ENCODE data around the gene PIGH. TPM values are rescaled to one million over a fixed set of nuclear protein-coding genes. Genes with fewer than 3 reads are reported as not detected.

Gene PIGH
- total RNA-seq, 1 donor from 2014 or later, result 11.3 TPM

- no peak overlapping the region for H3K27ac Mint-ChIP-seq (ENCODE audit: unreplicated experiment)
- H4K20me1 ChIP-seq (ENCODE audit: insufficient read depth, low read length), result no peaks in the 10 kb centered on the region
- no peak overlapping the region for H3K4me2 ChIP-seq (ENCODE audit: low read length)
- H3K4me1 Mint-ChIP-seq (ENCODE audit: low read depth, unreplicated experiment), result no peaks in the 10 kb centered on the region
- H3K4me3 Mint-ChIP-seq (ENCODE audit: unreplicated experiment), result no peak overlapping the region
- H3K9me3 ChIP-seq (ENCODE audit: insufficient read depth, low read depth, low read length), result no peaks in the 10 kb centered on the region
- peaks cover 14% of the 10 kb centered on the region for H3K27me3 Mint-ChIP-seq (ENCODE audit: low read depth, unreplicated experiment)
- H3K79me2 ChIP-seq (ENCODE audit: insufficient read depth, low read length), result no peaks in the 10 kb centered on the region
- H3K27ac ChIP-seq (ENCODE audit: low read depth, low read length), result no peak overlapping the region
- DNase-seq (ENCODE audit: low read depth), result no peak
- no peaks in the 10 kb centered on the region for H3K36me3 ChIP-seq (ENCODE audit: insufficient read depth, low read length)
- H3K36me3 Mint-ChIP-seq (ENCODE audit: low read depth, unreplicated experiment), result no peaks in the 10 kb centered on the region
- H3K27me3 ChIP-seq (ENCODE audit: insufficient read depth, low read length), result peaks cover 7% of the 10 kb centered on the region
- no peaks in the 10 kb centered on the region for H3K9me3 Mint-ChIP-seq (ENCODE audit: unreplicated experiment)
- no peak for FAIRE-seq
- no peak overlapping the region for H2AFZ ChIP-seq (ENCODE audit: low read depth, low read length)
- H3K4me1 ChIP-seq (ENCODE audit: insufficient read depth, low read length), result no peaks in the 10 kb centered on the region
- no peak overlapping the region for H3K4me3 ChIP-seq (ENCODE audit: insufficient read depth, low read depth, low read length)
- no peak overlapping the region for H3K9ac ChIP-seq (ENCODE audit: low read length)
- TF ChIP-seq EZH2 (IDR thresholded peaks at IDR 0.05; ENCODE audit: insufficient read depth, low read length), result no peak
- TF ChIP-seq CTCF (IDR thresholded peaks at IDR 0.05; ENCODE audit: insufficient read depth, low read depth, low read length), result no peak
Observed at GRCh38 chr14:67609642-67610310, 9.7 kb upstream of the PIGH start.

- H3K27ac ChIP-seq (ENCODE audit: low read depth, low read length), result no peak overlapping the region
- H3K4me3 ChIP-seq (ENCODE audit: insufficient read depth, low read depth, low read length), result no peak overlapping the region
- no peaks in the 10 kb centered on the region for H3K9me3 Mint-ChIP-seq (ENCODE audit: unreplicated experiment)
- no peak overlapping the region for H3K9ac ChIP-seq (ENCODE audit: low read length)
- DNase-seq (ENCODE audit: low read depth), result no peak
- H3K27me3 Mint-ChIP-seq (ENCODE audit: low read depth, unreplicated experiment), result peaks cover 8% of the 10 kb centered on the region
- FAIRE-seq, result no peak
- no peak overlapping the region for H2AFZ ChIP-seq (ENCODE audit: low read depth, low read length)
- H3K79me2 ChIP-seq (ENCODE audit: insufficient read depth, low read length), result no peaks in the 10 kb centered on the region
- H3K4me1 ChIP-seq (ENCODE audit: insufficient read depth, low read length), result no peaks in the 10 kb centered on the region
- H3K9me3 ChIP-seq (ENCODE audit: insufficient read depth, low read depth, low read length), result no peaks in the 10 kb centered on the region
- H3K36me3 Mint-ChIP-seq (ENCODE audit: low read depth, unreplicated experiment), result no peaks in the 10 kb centered on the region
- H3K4me1 Mint-ChIP-seq (ENCODE audit: low read depth, unreplicated experiment), result no peaks in the 10 kb centered on the region
- TF ChIP-seq EZH2 (IDR thresholded peaks at IDR 0.05; ENCODE audit: insufficient read depth, low read length) (no peak), CTCF (IDR thresholded peaks at IDR 0.05; ENCODE audit: insufficient read depth, low read depth, low read length) (no peak)
- no peaks in the 10 kb centered on the region for H3K36me3 ChIP-seq (ENCODE audit: insufficient read depth, low read length)
- H4K20me1 ChIP-seq (ENCODE audit: insufficient read depth, low read length), result no peaks in the 10 kb centered on the region
- no peak overlapping the region for H3K27ac Mint-ChIP-seq (ENCODE audit: unreplicated experiment)
- no peak overlapping the region for H3K4me2 ChIP-seq (ENCODE audit: low read length)
- peaks cover 7% of the 10 kb centered on the region for H3K27me3 ChIP-seq (ENCODE audit: insufficient read depth, low read length)
- no peak overlapping the region for H3K4me3 Mint-ChIP-seq (ENCODE audit: unreplicated experiment)
Observed at GRCh38 chr14:67607646-67608045, 7.6 kb upstream of the PIGH start.

- no peak overlapping the region for H3K4me3 ChIP-seq (ENCODE audit: insufficient read depth, low read depth, low read length)
- Mint-ChIP-seq H3K9me3 (ENCODE audit: unreplicated experiment) (no peaks in the 10 kb centered on the region), H3K4me1 (ENCODE audit: low read depth, unreplicated experiment) (no peaks in the 10 kb centered on the region), H3K4me3 (ENCODE audit: unreplicated experiment) (no peak overlapping the region), H3K27me3 (ENCODE audit: low read depth, unreplicated experiment) (no peaks in the 10 kb centered on the region), H3K27ac (ENCODE audit: unreplicated experiment) (peak overlapping the region; percentile 18), H3K36me3 (ENCODE audit: low read depth, unreplicated experiment) (no peaks in the 10 kb centered on the region)
- H3K9ac ChIP-seq (ENCODE audit: low read length), result no peak overlapping the region
- no peaks in the 10 kb centered on the region for H3K9me3 ChIP-seq (ENCODE audit: insufficient read depth, low read depth, low read length)
- DNase-seq (ENCODE audit: low read depth) (no peak), FAIRE-seq (no peak)
- peaks cover 2% of the 10 kb centered on the region for H3K27me3 ChIP-seq (ENCODE audit: insufficient read depth, low read length)
- no peak overlapping the region for H3K4me2 ChIP-seq (ENCODE audit: low read length)
- no peaks in the 10 kb centered on the region for H3K36me3 ChIP-seq (ENCODE audit: insufficient read depth, low read length)
- no peak overlapping the region for H2AFZ ChIP-seq (ENCODE audit: low read depth, low read length)
- H3K4me1 ChIP-seq (ENCODE audit: insufficient read depth, low read length), result no peaks in the 10 kb centered on the region
- H3K79me2 ChIP-seq (ENCODE audit: insufficient read depth, low read length), result no peaks in the 10 kb centered on the region
- no peak overlapping the region for H3K27ac ChIP-seq (ENCODE audit: low read depth, low read length)
- peaks cover 8% of the 10 kb centered on the region for H4K20me1 ChIP-seq (ENCODE audit: insufficient read depth, low read length)
- TF ChIP-seq EZH2 (IDR thresholded peaks at IDR 0.05; ENCODE audit: insufficient read depth, low read length) (no peak), CTCF (IDR thresholded peaks at IDR 0.05; ENCODE audit: insufficient read depth, low read depth, low read length) (no peak)
Observed at GRCh38 chr14:67602995-67603545, 3.0 kb upstream of the PIGH start.
